ENCODE measurements around the gene PIK3CG. TPM values are rescaled to one million over a fixed set of nuclear protein-coding genes. Genes with fewer than 3 reads are reported as not detected.

PIK3CG gene
- total RNA-seq, 1 donor from 2014 or later: not detected

- FAIRE-seq (no peak), DNase-seq (ENCODE audit: low read depth) (no peak)
- H3K27me3 ChIP-seq (ENCODE audit: control insufficient read depth, insufficient read depth, low read length): no peaks in the 10 kb centered on the region
- TF ChIP-seq, protein P1, sequence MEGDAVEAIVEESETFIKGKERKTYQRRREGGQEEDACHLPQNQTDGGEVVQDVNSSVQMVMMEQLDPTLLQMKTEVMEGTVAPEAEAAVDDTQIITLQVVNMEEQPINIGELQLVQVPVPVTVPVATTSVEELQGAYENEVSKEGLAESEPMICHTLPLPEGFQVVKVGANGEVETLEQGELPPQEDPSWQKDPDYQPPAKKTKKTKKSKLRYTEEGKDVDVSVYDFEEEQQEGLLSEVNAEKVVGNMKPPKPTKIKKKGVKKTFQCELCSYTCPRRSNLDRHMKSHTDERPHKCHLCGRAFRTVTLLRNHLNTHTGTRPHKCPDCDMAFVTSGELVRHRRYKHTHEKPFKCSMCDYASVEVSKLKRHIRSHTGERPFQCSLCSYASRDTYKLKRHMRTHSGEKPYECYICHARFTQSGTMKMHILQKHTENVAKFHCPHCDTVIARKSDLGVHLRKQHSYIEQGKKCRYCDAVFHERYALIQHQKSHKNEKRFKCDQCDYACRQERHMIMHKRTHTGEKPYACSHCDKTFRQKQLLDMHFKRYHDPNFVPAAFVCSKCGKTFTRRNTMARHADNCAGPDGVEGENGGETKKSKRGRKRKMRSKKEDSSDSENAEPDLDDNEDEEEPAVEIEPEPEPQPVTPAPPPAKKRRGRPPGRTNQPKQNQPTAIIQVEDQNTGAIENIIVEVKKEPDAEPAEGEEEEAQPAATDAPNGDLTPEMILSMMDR (IDR thresholded peaks at IDR 0.05; ENCODE audit: insufficient read depth, low read length, severe bottlenecking): no peak
- no peak overlapping the region for H3K4me3 ChIP-seq (ENCODE audit: low read depth, low read length)
- no peaks in the 10 kb centered on the region for H3K36me3 ChIP-seq (ENCODE audit: control insufficient read depth, insufficient read depth, low read length)
Observed at GRCh38 chr7:106862317-106863089, 2.6 kb upstream of the PIK3CG start.

DNA sequence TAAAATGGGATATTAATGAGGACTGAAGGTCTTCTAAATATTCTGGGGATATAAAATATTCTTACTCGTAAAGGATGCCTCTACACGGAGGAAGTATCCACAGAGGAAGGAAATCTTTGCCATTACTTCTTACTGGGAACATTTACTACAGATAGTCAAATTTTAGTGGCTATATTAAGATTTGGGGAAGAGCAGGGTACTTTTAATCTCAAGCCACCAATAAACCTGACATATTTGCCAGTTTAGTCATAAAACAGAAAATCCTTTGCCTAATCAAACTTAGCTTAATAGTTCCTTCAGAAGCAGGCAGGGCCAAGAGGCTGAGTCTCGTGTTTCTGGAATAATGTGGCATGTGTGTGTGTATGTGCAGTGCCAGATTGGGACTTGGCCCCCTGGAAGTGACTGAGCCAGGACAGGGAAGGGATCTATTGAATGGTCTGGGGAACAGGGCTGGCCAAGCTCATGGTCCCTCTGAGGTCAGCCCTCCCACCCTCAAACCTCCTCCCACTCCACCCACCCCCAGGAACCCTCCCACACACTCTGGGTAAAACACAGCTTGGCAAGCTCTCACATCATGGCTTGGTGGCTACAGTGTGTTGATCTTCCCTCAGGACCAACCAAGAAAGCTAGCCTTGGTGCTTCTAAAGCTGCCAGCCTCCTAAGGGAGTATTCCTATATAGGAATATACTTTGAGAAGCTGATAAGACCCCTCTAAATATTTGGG lies 1.6 kb upstream of the PIK3CG start:
- DNase-seq (ENCODE audit: low read depth): no peak
- no peaks in the 10 kb centered on the region for H3K36me3 ChIP-seq (ENCODE audit: control insufficient read depth, insufficient read depth, low read length)
- no peak overlapping the region for H3K4me3 ChIP-seq (ENCODE audit: low read depth, low read length)
- H3K27me3 ChIP-seq (ENCODE audit: control insufficient read depth, insufficient read depth, low read length): no peaks in the 10 kb centered on the region
- FAIRE-seq: no peak
- TF ChIP-seq, protein P1 (IDR thresholded peaks at IDR 0.05; ENCODE audit: insufficient read depth, low read length, severe bottlenecking): no peak

GRCh38 chr7:106864298-106865081 lies 592 bp upstream of the PIK3CG start:
- TF ChIP-seq, protein P1 (IDR thresholded peaks at IDR 0.05; ENCODE audit: insufficient read depth, low read length, severe bottlenecking): no peak
- Histone ChIP-seq H3K27me3 (ENCODE audit: control insufficient read depth, insufficient read depth, low read length) (no peaks in the 10 kb centered on the region), H3K4me3 (ENCODE audit: low read depth, low read length) (no peak overlapping the region), H3K36me3 (ENCODE audit: control insufficient read depth, insufficient read depth, low read length) (no peaks in the 10 kb centered on the region)
- no peak for FAIRE-seq
- DNase-seq (ENCODE audit: low read depth): no peak

GRCh38 chr7:106866298-106867281 lies 1.5 kb downstream of the PIK3CG start:
- Histone ChIP-seq H3K27me3 (ENCODE audit: control insufficient read depth, insufficient read depth, low read length) (no peaks in the 10 kb centered on the region), H3K36me3 (ENCODE audit: control insufficient read depth, insufficient read depth, low read length) (no peaks in the 10 kb centered on the region), H3K4me3 (ENCODE audit: low read depth, low read length) (no peak overlapping the region)
- FAIRE-seq: no peak
- TF ChIP-seq, protein P1 (IDR thresholded peaks at IDR 0.05; ENCODE audit: insufficient read depth, low read length, severe bottlenecking): no peak
- no peak for DNase-seq (ENCODE audit: low read depth)
